ENCODE measurements around the gene SYNJ2.

DNA sequence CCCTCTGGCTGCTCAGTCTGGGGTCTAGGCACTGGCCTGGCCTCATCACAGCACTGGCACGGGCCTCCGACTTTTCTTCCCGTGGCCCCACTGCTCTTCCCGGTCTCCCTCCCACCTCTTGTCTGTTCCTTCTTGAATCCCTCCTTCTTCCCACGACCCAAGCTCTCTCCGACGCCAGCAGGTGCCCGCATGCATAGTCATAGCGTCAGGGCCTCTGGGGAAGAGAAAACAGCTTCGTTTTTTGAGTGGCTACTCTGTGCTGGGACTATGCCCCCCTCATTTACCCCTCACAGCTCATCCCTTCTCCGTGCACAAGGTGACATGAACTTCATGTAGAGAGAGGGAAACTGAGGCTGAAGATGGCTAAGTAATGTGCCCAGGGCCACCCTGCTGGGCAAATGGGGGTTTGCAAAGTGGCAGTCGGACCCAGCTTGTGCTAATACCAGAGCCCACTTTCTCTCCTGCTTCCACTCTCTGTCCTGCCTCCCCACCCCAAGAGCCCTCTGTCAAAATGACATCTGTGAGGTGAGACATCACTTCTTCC, 59.2 kb downstream of the SYNJ2 start:
- TF ChIP-seq POLR2A (IDR thresholded peaks at IDR 0.05) (no peak), EP300 (IDR thresholded peaks at IDR 0.05) (no peak)
